Stimulated activated CD8-positive, alpha-beta memory T cell treated with anti-CD3 and anti-CD28 coated beads, Interleukin-12 subunit alpha, Interleukin-12 subunit beta, amount 100 ng/mL, for 24 hours (primary cell): Measurements from ENCODE around the gene TCF7L2.

ENCODE experiments used
- DNase-seq: peaks from one replicate; pipeline ENCODE4 v3.0.0-alpha.2; 2020; ENCODE audit errors: extremely low read depth

The TCF7L2 gene

GRCh38 chr10:112948196-112948595 lies 1.9 kb upstream of the TCF7L2 start:
- DNase-seq: no peak

DNA sequence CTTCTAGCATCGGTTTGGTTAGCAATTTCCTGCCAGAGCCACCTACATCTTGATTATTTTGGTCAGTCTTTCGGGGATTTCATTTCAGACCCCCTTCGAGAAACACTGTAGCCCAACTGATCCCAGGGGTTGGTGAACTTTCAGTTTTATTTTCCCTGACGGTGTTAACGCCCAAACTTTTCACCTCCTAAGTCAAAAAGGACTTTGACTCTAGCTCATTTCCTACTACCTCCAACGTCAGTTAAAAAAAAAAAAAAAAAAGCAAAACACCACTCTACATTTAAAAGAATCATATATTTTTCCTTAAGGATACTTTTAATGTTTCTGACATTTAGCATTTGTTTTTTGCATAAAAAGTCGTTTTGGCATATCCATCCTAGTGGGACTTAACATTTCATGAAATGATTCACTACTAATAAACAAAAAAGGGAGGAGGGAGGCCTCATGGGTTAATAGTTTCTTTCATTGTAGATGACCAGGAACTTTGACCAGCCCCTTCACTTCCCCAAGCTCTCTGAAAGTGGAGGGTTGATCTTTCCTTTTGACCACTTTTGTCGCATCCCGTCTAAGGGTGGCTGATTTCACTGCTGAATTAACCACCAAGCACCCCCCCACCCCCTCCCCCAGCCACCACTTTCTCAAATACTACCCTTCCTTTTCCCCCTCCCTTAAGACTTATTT lies 764 bp upstream of the TCF7L2 start:
- no peak for DNase-seq

GRCh38 chr10:112950714-112951358 lies 789 bp downstream of the TCF7L2 start:
- no peak for DNase-seq

GRCh38 chr10:112951359-112952281 lies 1.6 kb downstream of the TCF7L2 start:
- DNase-seq: no peak

GRCh38 chr10:112952282-112953173 lies 2.5 kb downstream of the TCF7L2 start:
- no peak for DNase-seq

DNA sequence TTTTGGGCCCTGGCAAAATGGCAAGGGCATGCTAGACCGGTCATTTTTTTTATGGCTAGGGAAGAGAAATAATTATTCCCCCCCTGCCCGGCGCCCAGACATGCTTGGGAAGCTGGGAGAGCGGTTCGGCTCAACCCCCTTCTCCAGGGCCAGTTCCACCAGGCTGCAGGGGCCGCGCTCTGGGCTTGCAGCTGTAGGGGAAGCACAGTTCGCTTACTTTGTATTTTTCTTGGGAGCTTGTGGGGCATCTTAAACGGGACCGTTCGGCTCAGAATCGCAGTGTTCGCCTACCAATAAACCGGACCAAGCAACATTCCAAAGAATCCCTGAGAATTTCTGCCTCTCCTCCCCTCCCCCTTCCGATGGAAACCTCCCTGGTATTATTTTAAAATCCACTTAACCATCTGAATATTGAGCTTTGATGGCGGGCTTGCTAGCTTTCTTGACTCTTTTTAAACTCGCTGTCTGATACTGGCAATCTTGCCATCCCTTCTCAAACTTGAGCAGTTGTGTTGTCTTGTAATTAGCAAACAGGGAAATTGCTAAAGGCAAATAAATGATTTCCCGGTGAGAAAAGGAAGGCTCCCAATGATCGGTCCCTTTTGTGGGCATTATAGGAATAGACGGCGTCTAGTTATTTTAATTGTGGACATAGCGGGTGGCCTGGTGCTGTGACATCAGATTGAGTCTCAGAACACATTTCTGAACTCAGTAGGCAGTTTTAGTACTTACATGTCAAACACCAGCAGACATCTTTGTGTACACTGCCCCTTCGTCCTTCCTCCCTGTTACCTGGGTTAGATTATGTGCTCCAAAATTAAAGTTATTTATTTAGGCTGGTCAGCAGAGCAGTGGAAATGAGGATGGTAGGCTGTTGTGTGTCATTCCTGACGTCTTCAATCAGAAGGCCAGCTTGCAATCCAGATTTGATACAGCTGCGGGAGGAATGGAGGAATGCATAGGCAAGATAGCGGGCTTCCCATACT lies 3.4 kb downstream of the TCF7L2 start:
- DNase-seq: no peak

- no peak for DNase-seq
Observed at GRCh38 chr10:112954974-112955581, 5.0 kb downstream of the TCF7L2 start.

DNA sequence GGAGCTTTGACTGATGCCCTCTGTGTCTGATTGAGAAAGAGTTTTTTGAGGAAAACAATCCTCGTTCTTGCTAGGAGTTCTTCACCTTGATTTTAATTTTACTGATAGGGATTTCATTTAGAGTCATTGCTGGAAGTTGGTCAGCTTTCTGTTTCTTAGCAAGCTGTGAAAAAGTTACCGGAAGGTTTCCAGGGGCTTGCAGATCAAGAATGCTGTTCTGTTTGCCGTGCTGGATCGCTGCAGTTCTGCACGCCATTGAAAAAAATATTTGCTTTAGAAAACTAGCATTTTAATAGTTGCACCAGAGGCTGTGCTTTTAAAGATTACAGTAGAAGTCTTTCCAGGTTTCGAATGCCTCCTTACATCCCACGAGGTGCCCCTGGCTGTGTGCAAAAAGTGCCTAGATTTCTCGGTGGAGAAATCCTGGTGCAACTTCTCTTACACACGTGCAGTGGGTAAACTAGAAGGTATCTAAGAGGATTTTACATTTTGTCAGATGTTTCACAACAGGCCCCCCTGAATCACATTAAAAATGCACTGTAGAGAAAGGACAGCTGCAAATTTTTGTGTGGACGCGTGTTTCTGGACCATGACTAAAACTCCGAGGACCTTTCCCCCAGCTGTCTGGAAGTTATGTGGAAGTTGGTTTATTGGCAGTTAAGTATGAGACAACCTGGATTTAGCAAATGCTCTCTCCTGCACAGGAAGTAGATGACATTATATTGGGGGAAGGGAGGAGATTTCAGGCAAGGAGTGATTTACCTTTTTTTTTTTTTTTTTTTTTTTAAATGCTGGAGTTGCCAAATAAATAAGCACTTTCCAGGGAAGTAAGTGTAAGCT lies 5.8 kb downstream of the TCF7L2 start:
- DNase-seq: no peak

GRCh38 chr10:112956631-112957350 lies 6.7 kb downstream of the TCF7L2 start:
- no peak for DNase-seq

GRCh38 chr10:112957640-112958092 lies 7.6 kb downstream of the TCF7L2 start:
- no peak for DNase-seq

DNA sequence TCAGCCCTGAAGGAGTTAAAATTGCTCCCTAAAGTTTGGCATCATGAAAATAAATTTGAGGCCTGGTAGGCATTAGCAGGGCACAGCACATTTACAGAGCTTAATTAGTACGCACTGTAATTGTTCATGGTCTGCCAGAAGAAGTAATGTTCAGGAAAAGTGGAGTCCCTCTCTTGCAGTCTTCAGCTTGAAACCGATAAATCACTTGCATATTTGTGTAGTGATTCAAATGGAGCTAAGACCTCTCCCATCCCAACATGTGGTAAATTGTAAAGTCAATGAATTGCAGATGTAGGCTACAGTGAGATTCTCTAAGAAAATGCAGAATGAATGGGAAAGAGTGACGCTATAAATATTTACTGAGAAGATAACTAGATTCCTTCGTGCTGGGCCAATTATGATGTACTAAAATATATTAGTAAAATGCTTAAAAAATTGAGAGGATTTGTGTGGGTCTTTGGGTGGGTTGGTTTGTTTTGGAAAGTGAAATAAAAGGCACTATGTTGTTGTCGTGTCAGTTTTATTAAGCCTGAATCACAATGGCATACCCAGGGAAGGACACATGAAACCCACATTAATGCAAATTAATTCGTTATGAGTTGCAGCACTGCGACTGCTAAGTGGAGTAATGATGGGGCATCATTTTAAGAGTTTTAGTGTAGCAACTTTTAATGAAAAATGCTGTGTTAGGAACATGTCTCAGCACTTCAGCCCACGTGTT lies 8.4 kb downstream of the TCF7L2 start:
- no peak for DNase-seq

GRCh38 chr10:112959207-112959838 lies 9.3 kb downstream of the TCF7L2 start:
- no peak for DNase-seq

- DNase-seq: no peak
Observed at GRCh38 chr10:112960151-112960681, 10.2 kb downstream of the TCF7L2 start.

DNA sequence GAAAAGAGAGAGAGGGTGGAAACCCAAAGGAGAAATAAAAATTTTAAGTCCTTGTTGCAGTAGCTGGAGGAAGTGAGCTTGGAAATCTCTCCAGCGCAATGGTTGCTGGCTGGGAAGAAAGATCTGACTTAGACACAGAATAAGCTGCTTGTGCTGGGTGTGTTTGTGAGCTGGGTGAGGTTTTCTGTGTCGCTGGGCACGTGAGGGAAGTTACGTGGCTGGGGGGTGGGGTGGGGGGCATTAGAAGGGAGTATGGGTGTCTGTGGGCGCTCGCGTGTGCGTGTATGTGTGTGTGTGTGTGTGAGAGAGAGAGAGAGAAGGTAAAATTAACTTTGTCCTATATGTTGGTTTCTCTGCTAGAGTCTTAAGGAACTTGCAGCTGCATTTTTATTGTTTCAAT lies 11.6 kb downstream of the TCF7L2 start:
- DNase-seq: no peak

DNA sequence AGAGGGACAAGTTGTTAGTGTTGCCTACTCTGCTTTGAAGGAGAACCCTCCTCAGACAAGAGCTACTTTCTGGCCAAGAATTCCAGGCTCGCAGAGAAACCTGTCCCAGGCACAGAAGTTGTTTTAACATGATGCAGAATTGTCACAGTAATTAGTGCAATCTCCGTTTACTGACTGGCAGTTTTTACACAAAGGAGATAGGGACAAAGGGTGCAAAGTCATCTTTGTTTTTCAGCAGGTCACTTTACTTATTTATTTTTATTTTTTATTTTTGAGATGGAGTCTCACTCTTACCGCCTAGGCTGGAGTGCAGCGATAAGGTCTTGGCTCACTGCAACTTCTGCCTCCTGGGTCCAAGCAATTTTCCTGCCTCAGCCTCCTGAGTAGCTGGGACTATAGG lies 12.3 kb downstream of the TCF7L2 start:
- no peak for DNase-seq

DNA sequence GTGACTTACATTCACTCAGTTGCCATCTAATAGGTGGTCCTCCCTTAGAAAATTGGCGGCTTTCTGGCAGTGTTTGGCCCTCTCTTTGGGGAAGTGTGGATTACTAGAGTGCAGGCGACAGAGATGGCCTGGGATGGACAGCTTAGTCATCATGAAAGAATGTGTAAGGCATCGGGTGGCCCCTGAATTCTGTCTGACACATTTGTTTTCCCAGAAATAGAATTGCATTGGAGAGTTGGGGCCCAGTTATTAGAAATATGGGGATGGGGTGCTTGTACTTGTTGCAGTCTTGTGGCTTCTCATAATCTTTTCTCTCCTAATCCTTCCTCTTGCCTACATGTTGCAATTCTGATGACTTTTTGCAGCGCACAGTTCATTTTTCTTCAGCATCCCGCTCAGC lies 13.8 kb downstream of the TCF7L2 start:
- DNase-seq: no peak

DNA sequence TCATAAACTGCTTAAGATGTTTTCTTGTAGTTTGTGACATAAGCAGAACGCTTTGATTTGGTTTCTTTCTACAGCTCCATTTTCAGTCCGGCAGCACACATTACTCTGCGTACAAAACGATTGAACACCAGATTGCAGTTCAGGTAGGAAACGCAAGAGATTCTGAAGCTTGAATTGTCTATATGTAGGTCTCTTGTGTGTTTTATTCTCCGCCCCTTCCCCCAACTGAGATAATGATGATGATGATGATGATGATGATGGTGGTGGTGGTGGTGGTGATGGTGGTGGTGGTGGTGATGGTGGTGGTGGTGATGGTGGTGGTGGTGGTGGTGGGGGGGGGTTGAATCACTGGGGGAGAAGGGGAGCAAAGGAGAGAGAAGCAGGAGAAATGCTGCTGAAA lies 14.4 kb downstream of the TCF7L2 start:
- DNase-seq: no peak
